IPS-18c (cell line): ENCODE data around the gene TNFRSF13B.
"Not testable (repeated sequence)": the region's sequence is repeated elsewhere in the genome, so short reads cannot be mapped to it uniquely, and the experiment has no call there.

Experiments used
- H3K4me3 ChIP-seq: 2 replicates; pipeline ENCODE4 v1.7.0; 2013; ENCODE audit warnings: low read depth, mild to moderate bottlenecking, low read length, moderate library complexity; ENCODE audit not compliant: insufficient read depth
- H3K9me3 ChIP-seq: one replicate; pipeline ENCODE4 v1.6.1; 2013; ENCODE audit warnings: mild to moderate bottlenecking, low read length, moderate library complexity; ENCODE audit not compliant: control insufficient read depth, insufficient read depth

Gene TNFRSF13B

DNA sequence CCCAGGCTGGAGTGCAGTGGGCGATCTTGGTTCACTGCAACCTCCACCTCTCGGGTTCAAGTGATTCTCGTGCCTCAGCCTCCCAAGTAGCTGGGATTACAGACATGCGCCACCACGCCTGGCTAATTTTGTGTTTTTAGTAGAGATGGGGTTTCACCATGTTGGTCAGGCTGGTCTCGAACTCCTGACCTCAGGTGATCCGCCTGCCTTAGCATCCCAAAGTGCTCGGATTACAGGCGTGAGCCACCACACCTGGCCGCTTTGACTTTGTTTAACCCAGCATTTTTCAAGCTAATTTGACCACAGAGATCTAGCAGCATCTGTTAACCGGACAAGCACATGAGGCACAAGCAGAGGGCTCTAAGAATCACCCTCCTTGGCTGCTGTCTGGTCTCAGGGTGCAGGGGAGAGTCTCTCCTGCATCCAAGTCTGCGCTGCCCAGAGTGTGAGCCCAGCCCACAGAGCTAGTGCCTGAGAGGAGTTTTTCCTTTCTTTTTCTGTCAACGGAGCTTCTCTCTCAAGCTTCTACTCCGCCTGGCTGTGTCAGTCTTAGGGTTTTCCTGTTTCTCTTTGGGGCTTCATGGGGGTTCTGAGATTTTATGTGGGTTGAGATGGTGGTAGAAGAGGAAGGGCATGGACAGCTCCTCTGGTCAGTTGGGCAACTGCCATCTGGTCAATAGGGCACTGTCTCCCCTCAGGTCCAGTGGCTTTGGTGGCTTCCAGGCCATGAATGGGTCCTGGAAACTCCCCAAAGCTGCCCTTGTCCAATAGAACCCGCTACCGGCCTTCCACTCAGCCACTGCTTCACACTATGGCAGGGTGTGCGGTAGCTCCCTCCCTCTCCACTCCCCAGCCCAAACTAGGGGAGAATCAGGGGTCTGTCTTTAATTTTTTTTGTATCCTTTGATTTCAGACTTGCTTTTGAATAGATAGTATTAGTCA lies 59.6 kb downstream of the TNFRSF13B start:
- no peak overlapping the region for H3K4me3 ChIP-seq
- no peaks in the 10 kb centered on the region for H3K9me3 ChIP-seq

DNA sequence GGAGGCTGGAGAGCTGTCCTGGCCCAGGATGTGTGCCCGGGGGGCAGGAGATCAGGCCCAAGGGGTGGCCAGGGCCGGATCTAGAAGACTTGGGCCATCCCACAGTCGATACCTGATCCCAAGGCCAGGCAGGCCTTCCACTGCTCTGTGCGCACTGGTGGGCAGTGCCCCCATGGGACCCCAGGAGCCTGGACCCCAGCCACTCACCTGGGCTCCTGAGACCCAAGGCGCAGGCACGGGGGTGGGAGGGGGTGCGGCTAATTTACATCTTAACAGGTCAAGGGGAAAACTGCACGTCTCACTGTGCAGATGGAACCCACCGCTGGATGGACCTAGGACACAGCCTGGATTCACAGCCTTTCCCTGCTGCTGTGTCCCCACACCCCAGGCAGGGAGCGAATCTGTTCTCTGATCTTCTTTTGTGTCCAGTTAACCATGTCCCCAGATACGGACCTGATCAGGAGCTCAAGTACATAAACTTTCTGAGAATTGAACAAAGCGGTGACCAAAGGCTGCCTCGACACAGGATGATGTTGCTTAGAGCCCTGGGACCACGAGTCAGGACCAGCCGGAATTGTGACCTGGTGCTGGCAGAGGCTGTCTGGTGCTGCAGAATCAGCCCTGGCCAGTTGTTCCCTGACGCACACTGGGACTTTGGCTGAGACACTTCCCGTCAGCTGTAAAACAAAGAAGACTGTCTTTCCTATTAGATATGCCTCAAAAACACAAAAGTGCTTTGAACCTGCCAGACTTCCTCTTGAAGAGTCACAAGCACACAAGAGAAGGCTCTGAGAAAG lies 60.6 kb downstream of the TNFRSF13B start:
- no peaks in the 10 kb centered on the region for H3K9me3 ChIP-seq
- H3K4me3 ChIP-seq: no peak overlapping the region

DNA sequence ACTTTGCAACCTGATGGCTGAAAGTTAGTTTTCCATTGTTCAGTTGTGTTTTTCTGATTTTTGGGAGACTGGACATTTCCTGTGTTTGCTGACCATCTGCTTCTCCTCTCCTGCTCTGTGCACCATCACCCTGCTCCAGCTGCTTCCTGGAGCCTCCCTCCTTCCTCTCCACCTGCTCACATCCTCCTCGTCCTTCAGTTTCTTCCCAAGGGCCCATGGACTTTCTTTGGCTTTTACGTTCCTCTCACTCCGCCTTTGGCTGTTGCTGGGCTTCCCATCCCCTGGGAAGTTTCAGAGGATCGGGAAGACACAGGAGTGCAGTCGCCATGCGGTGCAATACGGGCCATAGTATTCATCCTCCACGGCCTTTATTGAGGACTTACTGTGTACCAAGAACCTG lies 61.6 kb downstream of the TNFRSF13B start:
- no peaks in the 10 kb centered on the region for H3K9me3 ChIP-seq
- H3K4me3 ChIP-seq: no peak overlapping the region

DNA sequence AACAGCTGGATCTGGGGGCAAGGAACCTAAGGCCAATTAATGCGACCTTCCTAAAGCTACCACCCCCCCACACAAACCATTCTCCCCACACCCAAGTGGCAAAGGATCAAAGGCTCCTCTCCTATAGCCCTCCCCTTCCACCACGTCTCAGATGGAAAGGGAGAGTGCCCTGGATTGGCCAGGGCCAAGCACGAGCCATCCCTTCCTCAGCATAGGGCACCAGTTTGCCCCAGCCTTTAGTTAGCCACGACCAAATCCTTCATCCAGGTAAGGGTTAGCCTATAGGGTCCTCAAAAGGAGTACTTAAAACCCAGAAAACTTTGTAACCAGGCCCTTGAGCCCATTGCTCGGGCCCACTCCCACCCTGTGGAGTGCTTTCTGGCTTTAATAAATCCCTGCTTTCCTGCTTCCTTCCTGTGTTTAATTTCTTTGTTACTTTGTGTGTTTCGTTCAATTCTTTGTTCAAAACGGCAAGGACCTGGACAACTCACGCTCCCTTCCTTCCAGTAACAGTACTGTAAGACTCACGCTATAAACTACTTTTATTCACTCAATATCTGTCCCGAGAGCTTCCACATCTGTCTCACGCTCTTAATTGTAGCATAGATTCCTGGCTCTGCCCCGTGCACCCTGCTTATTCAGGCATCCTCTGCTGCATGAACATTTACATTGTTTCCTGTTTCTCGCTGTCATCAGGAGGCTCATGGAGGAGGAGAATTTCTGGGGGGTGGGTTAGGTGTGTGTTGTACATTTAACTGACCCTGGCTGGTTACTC lies 62.3 kb downstream of the TNFRSF13B start:
- Histone ChIP-seq H3K9me3 (no peaks in the 10 kb centered on the region), H3K4me3 (no peak overlapping the region)

DNA sequence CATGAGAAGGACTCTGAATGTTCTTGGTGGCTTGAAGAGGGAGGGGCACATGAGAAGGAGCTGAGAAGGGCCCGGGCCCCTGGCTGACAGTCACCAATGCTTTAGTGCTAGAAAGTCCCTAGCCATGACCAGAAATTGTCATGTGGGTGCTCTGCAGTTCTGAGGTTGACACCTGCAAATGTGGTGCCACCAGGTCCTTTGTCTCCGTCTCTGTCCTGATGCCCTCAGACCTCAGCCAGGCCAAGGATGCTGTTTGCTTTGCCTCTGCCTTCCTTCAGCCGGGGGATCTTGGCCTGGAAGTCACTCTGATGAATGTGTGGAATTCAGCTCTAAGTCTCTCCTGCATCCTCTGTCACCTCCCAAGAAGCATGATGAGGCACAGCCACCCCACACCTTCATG lies 63.6 kb downstream of the TNFRSF13B start:
- no peaks in the 10 kb centered on the region for H3K9me3 ChIP-seq
- H3K4me3 ChIP-seq: no peak overlapping the region

DNA sequence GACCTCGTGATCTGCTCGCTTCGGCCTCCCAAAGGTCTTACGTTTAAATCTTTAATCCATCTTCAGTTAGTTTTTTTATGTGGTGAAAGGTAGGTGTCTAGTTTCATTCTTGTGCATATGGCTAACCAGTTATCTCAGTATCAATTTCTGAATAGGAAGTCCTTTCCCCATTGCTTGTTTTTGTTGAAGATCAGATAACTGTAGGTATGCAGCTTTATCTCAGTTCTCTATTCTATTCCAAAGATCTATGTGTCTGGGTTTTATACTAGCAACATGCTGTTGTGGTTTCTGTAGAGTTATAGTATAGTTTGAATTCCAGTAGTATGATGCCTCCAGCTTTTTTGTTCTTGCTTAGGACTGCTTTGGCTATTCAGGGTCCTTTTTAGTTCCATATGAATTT lies 65.2 kb downstream of the TNFRSF13B start:
- H3K4me3 ChIP-seq: no peak overlapping the region
- H3K9me3 ChIP-seq: no peaks in the 10 kb centered on the region

DNA sequence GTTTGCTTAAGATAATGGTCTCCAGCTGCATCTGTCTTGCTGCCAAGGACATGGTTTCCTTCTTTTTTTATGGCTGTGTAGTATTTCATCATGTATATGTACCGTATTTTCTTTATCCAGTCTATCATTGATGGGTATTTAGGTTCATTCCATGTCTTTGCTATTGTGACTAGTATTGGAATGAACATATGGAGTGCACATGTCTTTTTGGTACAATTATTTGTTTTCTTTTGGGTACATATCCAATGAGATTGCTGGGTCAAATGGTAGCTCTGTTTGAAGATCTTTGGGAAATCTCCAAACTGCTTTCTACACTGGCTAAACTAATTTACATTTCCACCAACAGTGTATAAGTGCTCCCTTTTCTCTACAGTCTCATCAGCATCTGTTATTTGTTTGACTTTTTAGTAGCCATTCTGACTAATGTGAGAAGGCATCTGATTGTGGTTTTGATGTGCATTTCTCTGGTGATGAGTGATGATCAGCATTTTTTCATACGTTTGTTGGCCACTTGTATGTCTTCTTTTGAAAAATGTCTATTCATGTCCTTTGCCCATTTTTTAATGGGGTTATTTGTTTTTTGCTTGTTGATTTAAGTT lies 66.2 kb downstream of the TNFRSF13B start:
- no peaks in the 10 kb centered on the region for H3K9me3 ChIP-seq
- H3K4me3 ChIP-seq: no peak overlapping the region

DNA sequence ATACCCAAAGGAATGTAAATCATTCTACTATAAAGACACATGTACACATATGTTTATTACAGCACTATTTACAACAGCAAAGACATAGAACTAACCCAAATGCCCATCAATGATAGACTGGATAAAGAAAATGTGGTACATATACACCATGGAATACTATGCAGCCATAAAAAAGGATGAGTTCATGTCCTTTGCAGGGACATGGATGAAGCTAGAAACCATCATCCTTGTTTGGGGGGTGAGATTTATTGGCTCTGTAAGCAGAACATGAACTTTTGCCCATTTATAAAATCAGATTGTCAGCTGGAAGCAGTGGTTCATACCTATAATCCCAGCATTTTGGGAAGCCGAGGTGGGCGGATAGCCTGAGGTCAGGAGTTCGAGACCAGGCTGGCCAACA lies 68.8 kb downstream of the TNFRSF13B start:
- not testable (repeated sequence) for H3K4me3 ChIP-seq, H3K9me3 ChIP-seq

DNA sequence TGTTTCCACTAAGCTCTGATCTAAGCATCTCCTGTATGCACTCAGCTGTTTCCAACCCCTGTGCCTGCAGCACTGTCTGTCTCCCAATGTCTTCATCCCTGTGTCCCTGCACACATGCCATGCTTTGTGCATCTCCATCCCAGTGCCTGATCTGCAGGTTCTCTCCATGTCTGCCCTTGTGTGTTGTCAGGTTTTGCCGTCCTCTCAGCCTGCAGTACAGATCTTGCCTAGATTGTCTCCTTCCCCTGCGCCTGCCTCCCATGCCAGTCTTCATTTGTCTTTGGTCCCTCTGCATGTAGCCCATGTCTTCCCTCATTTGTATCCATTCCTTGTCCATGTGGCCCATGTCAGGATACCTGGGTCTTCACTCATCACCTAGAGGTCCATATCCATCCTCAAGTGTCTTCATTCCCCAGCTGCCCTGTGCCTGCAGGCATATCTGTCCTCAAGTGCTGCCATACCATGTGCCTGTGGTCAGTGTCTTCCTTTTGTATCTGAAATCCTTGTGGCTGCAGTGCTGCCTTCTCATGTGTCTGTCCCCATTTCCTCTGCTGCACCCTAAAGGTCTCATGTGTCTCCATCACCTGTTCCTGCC lies 71.5 kb downstream of the TNFRSF13B start:
- H3K9me3 ChIP-seq: no peaks in the 10 kb centered on the region
- H3K4me3 ChIP-seq: no peak overlapping the region

DNA sequence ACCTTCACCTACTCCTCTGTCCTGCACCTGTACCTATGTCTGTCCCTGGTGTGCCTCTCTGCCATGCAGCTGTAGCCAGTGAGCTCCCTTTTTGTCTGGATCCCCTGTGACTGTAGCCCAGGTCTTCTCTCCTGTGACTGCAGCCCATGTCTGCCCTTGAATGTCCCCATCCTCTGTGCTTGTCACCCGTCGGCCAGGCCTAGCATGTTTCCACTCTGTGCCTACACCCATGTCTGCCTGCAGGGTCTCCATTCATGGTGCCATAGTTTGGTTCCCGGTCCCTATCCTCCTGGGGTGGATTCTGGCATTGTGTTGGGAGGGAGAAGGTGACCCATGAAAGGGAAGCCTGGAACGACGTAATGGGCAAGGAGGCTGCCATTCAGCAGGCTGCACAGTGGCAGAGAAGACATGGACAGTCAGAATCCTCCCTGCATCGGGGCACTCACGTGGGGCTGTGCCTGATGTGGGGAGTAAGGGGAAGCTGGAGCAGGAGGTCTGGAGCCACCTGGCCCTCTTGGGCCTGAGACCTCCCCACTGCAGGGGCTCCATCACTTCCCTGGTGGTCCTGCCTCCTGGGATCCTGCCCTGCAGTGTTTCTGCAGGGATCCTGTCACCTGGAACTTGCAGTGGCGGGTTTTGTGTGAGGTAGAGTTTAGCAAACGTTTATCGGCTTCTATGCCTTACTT lies 74.6 kb downstream of the TNFRSF13B start:
- H3K9me3 ChIP-seq, H3K4me3 ChIP-seq: not testable (repeated sequence)

DNA sequence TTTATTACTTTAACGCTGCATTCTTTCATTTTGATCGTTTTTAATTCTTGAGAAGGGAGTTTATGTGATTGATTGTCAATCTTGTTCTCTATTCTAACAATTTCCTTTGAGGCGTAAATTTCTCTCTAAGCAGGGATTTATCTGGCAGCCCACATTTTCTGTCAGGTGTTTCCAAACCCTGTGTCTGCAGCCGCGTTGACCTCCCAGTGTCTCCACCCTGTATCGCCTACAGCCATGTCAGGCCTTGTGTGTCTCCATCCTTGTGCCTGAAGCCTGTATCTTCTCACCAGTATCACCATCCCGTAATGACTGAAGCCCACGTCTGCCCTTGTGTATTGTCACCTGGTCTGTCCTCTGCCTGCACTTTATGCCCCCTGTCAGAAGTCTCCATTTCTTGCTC lies 75.7 kb downstream of the TNFRSF13B start:
- not testable (repeated sequence) for H3K9me3 ChIP-seq, H3K4me3 ChIP-seq

DNA sequence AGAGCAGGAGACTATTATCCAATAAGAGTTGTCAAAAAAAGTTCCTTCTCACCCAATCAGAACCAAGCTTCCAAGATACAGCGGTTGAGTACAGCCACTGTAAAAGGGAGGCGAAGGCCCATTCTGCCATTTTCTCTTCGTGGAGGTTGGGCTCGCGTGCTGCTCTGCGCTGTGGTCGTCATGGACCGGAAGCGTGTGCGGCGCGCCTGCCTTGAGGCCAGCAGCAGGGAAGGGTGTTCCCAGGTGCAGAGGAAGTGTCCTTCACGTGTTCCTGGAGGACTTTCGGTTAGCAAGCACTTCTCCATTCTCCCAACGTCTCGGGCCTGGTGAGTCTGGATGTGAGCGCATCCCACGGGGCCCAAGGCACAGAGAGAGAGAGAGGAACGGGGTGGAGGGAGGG lies 78.4 kb downstream of the TNFRSF13B start:
- not testable (repeated sequence) for H3K4me3 ChIP-seq, H3K9me3 ChIP-seq

DNA sequence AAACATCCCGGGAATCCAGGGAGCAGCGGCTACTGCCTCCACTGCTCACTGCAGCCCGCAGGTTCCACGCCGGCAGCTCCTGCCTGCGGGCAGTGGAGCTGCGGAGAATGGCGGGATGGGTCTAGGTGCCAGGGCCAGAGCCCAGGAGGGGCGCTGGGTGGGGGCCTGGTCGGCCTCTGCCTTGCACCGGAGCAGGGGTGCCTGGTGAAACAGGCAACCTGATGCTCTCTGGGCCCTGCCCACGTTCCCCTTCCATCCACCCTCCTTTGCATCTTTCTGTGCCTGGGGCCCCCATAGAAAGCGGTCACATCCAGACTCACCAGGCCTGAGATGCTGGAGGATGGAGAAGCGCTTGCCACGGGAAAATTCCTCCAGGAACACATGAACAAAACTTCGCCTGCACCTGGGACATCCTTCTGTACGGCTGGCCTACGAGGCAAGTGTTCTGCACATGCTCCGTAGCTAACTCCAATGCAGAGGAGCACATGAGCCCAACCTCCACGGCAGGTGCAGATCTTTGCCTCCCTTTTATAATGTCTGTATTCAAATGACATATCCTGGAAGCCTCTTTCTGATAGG lies 79.0 kb downstream of the TNFRSF13B start:
- not testable (repeated sequence) for H3K4me3 ChIP-seq, H3K9me3 ChIP-seq

DNA sequence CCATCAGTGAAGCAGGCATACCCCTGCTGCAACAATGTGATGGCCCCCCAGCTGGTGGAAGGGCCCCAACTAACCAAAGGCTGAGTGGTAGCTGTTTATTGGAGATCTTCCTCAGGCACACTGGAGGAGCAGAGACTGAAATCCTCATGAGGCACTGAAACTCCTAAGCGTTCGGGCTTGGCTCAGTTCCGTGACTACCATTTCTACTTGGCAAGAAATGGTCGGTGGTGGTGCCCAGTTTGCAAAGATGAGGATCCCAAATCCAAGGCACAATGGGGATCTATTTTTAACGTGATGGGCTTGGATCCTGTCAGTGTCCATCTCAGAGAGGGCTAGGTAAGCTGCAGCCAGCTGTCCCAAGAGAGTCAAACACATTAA lies 82.8 kb downstream of the TNFRSF13B start:
- H3K4me3 ChIP-seq: no peak overlapping the region
- no peaks in the 10 kb centered on the region for H3K9me3 ChIP-seq
